GM18909 (cell line): ENCODE measurements around the gene SLC30A7.

Experiments
- ATAC-seq: cut with Tn5 transposase; IDR thresholded peaks from one replicate; pipeline ENCODE4 v1.9.1; 2021; ENCODE audit warnings: mild to moderate bottlenecking; ENCODE audit not compliant: unreplicated experiment, poor library complexity

The SLC30A7 gene

DNA sequence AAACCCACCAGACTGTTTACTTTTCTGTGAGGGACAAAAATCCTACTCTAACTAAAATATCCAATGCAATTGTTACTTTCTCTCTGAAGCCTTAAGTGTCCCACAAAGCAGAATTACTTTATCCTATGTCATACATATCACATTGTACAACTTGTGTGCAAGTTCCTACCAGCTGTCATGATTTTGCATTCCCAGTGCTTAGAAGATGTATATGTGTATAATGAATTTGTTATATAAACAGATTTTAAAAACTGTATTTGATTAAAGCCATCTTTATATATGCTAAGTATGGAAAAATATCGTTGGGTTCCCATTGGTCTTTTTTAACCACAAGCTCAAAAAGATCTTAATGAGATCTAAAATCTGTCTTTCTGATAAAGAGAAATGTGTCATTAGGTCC is 72.7 kb downstream of the SLC30A7 start:
- no peak for ATAC-seq

DNA sequence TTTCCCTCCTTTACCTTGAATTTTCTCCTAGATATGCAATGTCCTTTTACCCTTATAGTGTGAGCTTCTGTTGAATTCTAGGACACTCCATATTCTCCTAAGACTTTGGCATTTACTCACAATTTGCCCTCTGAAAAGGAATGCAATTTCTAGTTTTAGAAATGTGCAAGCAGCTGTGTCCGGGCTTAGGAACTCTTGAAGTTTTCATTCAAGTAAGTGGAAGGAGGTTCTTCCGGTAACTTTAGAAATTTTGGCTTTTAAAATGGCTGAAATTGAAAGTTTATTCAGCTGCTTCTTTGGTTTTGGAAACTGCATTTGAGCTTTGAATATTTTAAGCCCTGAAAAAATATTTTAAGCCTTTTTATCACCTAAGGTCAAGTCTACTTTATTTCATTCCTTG is 73.4 kb downstream of the SLC30A7 start:
- no peak for ATAC-seq

DNA sequence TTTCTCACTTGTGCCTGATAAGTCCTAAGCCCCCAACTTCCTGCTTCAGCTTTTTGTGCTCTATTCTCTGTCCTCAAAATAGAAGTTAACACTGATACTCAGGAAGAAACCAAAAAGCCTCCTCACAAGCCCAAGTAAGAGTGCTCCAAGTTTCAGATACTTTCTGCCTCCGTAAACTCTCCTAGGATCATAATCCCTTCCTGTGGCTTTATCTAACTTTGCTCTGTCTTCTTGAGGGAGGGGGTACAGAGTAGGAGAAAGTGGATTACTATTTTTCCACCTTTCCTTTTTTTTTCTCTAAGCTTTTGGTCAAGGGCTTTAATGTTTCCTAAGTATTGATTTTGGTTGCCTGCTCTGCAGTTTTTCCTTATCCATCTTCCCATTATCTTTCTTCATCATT is 75.1 kb downstream of the SLC30A7 start:
- ATAC-seq = no peak

DNA sequence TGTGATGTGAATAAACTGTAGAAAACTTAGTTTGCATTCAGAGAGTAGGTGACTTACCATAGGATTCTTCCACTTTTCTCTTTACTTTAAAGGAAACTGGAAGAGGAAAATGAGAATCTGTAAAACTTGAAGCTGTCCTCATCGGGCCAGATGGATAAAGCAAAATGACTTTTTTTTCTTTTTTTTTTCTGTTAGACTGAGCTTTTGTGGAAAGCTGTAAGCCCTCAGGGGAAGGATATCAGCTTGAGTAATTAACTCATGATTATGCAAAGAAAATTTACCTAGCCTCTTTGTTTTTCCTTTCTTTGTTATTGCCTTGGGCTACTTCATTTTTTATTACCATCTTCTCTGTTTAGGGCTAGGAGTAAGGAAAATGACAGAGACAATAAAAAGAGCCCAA is 76.3 kb downstream of the SLC30A7 start:
- ATAC-seq = no peak

DNA sequence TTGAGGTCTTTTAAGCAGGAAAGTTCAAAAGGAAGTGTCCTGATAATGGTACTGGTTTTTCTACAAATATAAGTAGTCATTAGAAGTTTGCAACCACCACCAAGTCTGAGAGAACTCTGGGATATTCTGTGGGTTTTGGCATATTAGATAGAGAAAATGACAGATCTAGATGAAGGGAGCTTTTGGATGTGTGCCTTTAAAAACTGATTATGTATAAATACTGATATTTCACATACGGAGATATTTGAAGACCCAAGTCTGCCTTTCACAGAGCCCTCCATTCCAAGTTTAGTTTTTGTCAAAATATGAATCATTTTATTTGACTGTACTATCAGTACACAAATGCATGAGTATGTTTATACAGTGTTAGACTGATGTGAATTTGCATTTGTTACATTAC is 81.0 kb downstream of the SLC30A7 start:
- ATAC-seq = no peak

DNA sequence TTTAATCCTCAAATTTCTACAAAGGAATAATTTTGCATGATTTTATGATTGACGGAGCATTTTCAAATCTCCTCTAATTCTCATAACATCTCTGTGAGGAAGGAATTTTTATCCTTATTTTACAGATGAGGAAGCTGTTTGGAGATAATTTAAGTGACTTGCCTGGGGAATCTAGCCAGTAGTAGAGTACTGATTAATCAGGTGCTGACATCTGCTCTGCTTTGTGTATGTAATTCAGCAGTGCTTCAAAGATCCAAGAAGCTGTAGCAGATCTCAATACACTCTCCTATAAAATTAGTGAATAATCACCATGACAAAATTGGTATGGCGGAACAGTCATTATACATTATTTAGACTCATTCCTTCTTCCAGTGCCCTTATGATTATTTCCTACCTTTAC is 83.7 kb downstream of the SLC30A7 start:
- ATAC-seq = no peak

DNA sequence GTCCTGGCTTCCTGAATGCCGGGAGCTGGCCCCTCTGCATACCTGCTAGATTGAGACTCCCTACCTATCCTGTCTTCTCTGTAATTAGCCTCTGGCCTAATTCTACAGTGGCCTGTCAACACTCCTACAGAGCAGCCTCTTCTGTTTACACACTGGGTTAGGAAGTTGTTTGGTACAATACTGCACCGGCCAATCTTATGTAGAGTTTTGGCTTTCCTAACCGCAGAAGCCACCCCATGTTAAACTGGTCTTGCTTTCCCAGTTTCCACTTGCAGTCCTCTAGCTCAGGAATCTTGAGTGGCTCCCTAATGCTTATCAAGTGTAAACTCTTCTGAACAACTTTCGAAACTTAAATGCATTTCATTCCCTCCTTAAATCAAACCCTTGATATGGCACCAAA is 86.9 kb downstream of the SLC30A7 start:
- no peak for ATAC-seq

DNA sequence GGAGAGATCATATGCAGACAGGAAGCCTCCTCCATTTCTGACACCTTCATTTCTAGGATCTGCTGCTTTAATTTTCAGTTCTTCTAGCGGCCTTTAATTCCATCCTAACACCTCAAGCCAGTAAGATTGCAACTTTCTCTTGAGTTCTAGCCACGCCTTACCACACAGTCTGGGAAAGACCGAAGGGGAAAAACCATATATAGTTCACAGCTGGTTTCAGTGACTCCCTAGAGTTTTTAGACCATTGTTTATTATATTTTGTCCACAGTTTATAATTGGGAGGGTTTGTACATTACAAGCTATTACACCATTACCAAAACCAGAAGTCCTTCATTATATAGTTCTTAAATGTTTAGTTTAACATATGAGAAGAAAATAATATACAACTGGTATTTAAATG is 92.2 kb downstream of the SLC30A7 start:
- no peak for ATAC-seq

DNA sequence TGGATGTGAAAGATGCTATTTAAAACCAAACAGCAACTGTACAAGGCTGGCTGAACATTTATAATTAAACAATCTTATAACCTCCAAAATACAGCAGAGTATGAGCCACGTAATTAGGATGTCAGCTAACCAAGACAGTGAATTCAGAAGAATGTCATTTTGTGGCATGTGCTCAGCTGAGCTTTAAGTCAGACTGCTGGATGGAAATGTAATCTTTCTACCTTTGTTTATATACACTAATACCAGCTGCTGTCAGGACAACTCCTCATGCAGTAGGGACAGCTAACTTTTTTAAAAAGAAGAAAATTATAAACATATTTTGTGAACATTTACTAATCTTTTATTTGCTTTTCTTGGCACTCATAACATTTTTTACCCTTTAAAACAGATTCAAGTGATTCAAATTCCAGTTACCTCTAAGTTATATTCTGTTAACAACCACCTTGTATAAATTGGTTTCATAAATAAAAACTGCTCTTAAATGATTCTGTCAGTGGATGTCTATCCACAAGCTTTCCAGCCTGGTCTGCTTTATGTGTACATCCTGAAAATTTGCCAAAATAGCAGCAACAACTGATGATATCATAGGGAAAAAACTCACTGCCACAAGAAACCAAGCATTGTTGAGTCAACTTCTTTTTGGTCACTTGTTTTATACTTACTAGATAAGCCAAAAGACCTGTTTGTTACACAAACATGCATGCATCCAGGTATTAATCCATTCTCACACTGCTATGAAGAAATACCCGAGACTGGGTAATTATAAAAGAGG is 93.6 kb downstream of the SLC30A7 start:
- no peak for ATAC-seq

DNA sequence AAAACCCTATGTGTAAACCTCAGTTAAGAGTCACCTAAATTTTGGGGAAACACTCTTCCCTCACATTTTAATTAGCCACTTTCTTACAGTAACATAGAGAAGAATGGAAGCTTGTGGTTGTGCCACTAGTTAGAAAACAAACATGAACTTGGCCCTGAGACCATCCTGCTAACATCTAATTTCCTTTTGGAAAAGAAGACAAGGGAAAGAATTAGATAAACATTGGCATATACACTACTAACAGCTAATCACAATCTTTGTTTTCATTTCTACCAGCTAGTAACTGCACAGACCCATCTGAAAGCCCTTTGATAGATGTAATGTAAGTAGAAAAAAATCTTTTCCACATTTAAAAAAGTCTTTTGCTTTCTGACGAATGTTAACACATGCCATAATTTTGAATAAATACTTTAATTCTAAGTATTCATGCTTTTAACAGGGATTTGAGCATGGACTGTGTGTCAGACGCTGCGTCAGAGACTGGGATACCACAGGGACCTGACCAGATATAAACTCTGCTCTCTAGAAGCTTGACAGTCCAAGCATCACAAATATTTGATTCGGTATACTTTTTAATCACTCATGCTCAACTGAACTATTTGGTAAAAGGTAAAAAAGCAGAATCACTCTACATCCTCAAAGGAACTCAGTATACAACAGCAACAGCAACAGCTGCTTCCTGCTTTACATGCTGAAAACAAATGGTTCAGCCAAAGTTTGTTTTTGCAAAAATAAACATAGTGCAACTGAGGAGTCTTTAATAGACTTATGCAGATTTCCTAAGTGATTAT is 99.5 kb downstream of the SLC30A7 start:
- no peak for ATAC-seq

DNA sequence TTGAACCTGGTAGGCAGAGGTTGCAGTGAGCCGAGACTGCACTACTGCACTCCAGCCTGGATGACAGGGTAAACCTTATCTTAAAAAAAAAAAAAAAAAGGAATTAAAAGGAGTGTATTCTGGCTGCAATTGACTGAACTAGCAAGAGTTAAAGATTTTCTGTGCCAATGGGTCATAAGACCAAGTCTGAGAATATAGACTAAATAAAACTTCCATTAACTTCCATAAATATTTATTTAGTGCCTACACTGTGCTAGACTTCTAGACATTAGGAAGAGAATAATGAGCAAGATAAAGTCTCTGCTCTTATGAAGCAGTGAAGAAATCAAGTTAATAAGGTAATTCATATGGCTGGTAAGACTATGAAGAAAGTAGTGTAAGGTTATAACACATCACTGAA is 102.5 kb downstream of the SLC30A7 start:
- no peak for ATAC-seq

DNA sequence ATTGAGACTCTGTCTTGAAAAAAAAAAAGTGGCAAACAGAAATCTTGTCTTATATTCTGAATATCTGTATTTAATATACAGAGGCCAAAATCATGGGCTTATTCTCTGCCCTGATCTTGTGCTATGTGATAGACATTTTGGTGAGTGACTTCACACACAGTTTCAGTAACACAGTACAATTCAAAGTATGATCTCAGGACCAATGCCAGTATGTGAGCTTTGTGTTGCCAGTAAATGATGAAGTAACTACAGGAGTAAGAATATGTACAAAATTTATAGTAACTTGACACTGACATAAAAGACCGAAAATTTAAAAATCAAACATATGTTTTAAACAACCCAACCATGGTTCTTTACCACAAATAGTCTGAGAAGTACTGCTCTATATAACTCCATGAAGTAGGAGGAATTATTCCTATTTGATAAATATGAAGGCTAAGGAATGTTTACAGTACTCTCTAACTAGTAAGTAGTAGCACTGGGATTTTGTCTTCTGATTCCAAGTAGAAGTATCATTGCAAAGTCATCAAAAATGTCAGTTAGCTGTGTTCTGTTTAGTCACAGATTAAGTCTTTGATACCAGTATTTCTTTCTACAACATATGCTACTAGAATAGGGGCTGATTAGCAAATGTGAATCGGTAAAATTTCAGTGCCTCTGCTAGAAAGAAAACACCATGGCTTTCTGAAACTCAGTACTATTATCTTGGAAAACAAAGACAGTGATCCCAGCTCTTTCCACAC is 104.4 kb downstream of the SLC30A7 start:
- no peak for ATAC-seq

DNA sequence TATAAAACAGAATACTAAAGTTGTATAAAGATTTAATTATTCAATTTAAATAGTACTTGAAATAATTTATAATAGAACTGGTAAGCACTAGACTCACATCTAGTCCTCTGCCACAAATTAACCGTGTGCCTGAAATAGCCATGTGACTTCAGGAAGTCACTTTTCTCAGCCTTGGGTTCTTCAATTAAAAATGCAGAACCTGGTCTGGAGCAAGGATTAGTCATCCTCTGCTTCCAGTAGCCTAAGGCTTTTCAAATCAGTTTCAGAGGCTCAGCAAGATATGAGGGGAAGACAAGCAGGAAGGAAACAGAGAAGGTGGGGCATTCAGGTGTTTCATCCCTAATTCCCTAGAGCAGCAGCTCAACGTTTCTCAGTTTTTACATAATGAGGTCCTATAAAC is 106.7 kb downstream of the SLC30A7 start:
- ATAC-seq = no peak

DNA sequence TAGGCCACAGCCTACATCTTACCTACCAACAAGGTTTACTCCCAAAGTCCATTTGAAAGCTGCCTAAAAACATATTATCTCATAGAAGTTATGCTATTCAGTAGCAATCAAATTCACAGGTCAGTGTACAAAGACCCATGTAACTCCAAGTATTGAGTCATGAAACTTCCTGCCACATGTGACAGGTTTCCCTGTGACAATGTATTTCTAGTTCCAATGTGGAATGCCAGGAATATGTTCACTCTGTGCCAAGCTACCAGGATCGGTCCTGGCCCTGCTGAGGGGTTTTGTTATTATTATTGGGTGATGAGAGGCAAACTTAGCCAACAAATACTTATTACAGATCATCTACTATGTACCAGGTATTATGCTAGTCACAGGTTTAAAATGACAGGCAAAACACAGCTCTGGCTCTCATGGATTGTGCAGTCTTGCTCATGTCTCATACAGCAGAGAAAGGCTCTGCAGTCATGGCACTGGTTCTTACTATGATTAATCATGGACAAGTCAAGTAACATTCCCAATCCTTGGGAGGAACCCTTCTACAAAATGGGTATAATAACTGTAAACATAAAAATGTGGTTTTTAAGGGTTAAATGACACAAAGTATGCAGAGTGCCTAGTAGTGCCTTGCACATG is 107.2 kb downstream of the SLC30A7 start:
- ATAC-seq = no peak

DNA sequence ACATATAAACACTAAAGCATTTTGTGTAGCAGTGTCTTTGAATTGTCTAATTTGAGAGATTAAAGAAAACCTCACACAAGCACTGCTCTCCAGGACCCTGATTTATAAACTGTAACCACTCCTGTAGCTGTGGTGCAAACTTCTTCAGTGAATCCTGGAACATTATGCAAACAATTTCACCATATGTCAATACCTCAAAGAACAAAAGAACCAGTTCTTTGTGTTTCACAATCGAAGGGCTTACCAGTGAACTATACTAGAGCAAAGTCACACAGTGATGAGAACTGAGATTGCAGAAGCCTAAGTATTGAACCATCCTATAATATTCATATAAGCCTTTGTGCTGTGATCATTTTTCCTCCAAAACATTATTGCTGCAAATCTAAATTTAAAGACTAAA is 108.2 kb downstream of the SLC30A7 start:
- no peak for ATAC-seq

DNA sequence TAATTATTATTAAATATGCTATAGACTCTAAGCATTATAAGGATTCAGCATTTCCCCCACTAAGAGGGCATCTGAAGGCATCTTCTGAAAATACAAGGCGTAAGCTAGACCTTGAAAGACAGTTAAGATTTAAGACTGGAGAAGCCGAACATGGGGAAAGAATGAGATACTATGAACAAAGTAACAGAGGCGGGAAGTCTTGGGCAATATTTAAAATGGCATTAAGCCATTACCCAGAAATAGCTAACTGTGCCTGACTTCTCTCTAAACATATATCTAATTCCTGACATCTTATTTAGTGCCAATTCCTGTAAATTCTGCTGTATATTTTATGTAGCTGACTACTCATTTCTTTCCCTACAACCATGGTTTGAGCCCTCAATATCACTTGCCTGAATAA is 108.8 kb downstream of the SLC30A7 start:
- no peak for ATAC-seq

DNA sequence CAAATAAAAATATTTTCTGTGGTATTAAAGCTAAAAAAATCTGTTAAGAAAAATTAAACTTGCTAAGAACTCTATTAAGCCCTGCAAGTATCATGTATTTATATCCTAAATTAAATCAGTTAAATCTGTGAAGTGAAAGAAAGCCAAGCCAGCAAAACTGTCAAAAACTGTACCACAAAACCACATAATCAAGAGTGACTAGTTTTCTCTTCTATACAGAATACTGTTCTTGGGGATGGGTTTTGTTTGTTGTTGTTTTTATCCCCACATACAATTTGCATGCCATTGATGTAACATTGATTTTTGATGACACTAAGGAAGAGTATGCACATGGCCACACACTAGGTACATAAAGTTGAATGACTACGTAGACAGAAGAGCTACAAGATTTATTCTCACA is 109.3 kb downstream of the SLC30A7 start:
- ATAC-seq = no peak

DNA sequence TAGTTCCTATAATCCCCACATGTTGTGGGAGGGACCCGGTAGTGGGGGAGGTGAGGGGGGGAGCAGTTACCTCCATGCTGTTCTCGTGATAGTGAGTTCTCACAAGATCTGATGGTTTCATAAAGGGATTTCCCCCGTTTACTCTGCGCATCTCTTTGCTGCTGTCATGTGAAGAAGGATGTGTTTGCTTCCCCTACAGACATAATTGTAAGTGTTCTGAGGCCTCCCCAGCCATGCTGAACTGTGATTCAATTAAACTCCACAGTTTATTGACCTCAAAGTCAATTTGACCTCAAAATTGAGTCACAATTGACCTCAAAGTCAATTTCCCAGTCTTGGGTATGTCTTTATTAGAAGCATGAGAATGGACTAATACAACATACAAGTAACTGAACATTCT is 110.0 kb downstream of the SLC30A7 start:
- ATAC-seq = no peak

DNA sequence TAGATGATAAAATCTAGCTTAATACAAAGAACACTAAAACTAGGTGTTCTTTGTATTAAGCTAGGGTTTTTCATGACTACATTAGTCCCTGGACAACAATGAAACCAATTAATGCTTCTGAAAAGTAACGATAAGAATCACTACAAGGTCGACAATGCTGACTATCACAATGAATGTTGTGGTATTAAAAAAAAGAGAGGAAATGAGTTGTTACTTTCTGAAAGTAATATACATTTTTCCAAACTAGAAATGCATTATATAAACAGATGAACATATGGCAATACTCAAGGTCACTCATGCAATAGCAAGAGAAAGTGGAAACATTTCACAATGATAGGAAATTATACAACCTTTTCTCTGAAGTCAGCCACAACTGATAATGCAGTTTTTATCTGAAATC is 110.7 kb downstream of the SLC30A7 start:
- ATAC-seq = no peak

DNA sequence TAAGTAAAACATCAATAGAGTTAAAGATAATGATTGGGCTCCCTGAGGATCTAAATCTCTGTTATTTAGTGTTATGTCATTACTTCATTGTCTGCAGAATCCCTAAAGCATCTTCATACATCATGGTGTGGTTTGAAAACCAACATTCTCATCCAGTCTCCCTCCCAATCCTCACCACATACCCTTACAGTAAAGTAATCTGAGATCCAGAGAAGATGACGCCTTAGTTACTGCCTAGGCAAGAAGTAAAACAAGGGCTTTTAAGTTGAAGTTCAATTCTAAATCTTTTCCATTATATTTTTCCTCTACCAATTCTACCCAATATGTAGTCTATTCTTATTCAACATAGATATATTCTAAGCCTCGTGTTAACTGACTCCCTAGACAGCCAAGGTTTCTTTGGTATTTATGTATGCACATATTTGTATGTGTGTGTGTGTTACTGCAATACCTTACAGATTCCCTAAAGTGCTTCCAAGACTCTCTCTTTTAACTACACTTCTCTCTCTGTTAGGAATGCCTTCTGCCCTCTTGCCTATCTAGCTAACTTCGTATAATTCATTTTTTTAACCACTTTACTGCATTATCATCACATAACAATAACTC is 112.4 kb downstream of the SLC30A7 start:
- no peak for ATAC-seq
